ENCODE results near the gene SLC25A47. TPM values are rescaled to one million over a fixed set of nuclear protein-coding genes. Genes with fewer than 3 reads are reported as not detected.

The SLC25A47 gene
- total RNA-seq, 1 experiment from 2014 or later: 0.13 TPM

- Histone ChIP-seq H2AK5ac (ENCODE audit: insufficient read length, low read length) (no peak overlapping the region), H3K9ac (ENCODE audit: extremely low read depth, insufficient read length, low read length) (no peak overlapping the region), H3K27ac (ENCODE audit: insufficient read length, low read depth, low read length) (no peak overlapping the region), H2BK12ac (ENCODE audit: insufficient read length, low read depth, low read length) (no peak overlapping the region), H3K79me2 (ENCODE audit: insufficient read depth, low read length) (no peaks in the 10 kb centered on the region), H2BK5ac (ENCODE audit: insufficient read length, low read length) (no peak overlapping the region), H3K27me3 (ENCODE audit: insufficient read depth, low read length) (no peaks in the 10 kb centered on the region), H2BK20ac (ENCODE audit: low read depth, low read length, poor library complexity, severe bottlenecking) (no peak overlapping the region), H2AFZ (ENCODE audit: low read length) (no peak overlapping the region), H4K20me1 (ENCODE audit: control insufficient read depth, insufficient read depth, insufficient read length) (no peaks in the 10 kb centered on the region), H3K18ac (ENCODE audit: insufficient read length, low read depth, low read length) (no peak overlapping the region), H2BK15ac (ENCODE audit: low read depth, low read length) (no peak overlapping the region), H4K8ac (replicated peaks; ENCODE audit: insufficient read length, low read depth, low read length) (no peak overlapping the region), H3T11ph (ENCODE audit: low read length) (no peak overlapping the region), H3K9me3 (ENCODE audit: control insufficient read depth, low read depth, low read length) (no peaks in the 10 kb centered on the region), H4K5ac (ENCODE audit: insufficient read length, low read depth, low read length) (no peak overlapping the region), H3K23ac (ENCODE audit: insufficient read length, low read depth, low read length) (no peak overlapping the region), H3K4me1 (ENCODE audit: insufficient read depth, low read length) (no peaks in the 10 kb centered on the region), H3K79me1 (ENCODE audit: insufficient read depth, low read depth, low read length, poor library complexity, severe bottlenecking) (no peaks in the 10 kb centered on the region), H3K23me2 (ENCODE audit: insufficient read length, low read depth, low read length, poor library complexity, severe bottlenecking) (no peaks in the 10 kb centered on the region), H3K4ac (ENCODE audit: low read depth, low read length) (no peak overlapping the region), H3K4me2 (ENCODE audit: insufficient read depth, insufficient read length, low read length) (no peak overlapping the region), H3K56ac (ENCODE audit: insufficient read length, low read depth, low read length) (no peak overlapping the region), H2BK120ac (ENCODE audit: low read depth, low read length, poor library complexity, severe bottlenecking) (no peak overlapping the region), H4K91ac (ENCODE audit: insufficient read length, low read depth, low read length) (no peak overlapping the region), H3K14ac (ENCODE audit: insufficient read depth, low read length) (no peak overlapping the region)
- no peak for DNase-seq
- no peaks in the 10 kb centered on the region for H3K27me3 Mint-ChIP-seq (ENCODE audit: low read depth)
- TF ChIP-seq CTCF (conservative IDR thresholded peaks at IDR 0.05): no peak
- H3K36me3 Mint-ChIP-seq (ENCODE audit: insufficient read depth in 1 of 3, low read depth in 3 of 3): peaks cover 49 to 69% (median 61%) of the 10 kb centered on the region in 3 experiments
- H3K9me3 Mint-ChIP-seq: no peaks in the 10 kb centered on the region; a peak in 1 of 5 replicates
- WGBS (ENCODE audit: extremely low coverage, insufficient read length, low lambda C conversion rate): no CpG with 5 or more reads among the region's 14 CpGs
- H3K4me1 Mint-ChIP-seq: no peaks in the 10 kb centered on the region
- H3K27ac Mint-ChIP-seq: peak overlapping the region in 2 of 3 experiments; percentile 23 to 78; a peak in 1 of 7 replicates
- H3K4me3 Mint-ChIP-seq: no peak overlapping the region
Measured at GRCh38 chr14:100348784-100349685, 25.9 kb downstream of the SLC25A47 start.
